Ecto neural progenitor cell (in vitro differentiated cells): ENCODE data around the gene OVOL3.
A peak's percentile ranks its signal among the peaks of the same experiment; 100 is the strongest.
"Not testable (repeated sequence)": the region's sequence is repeated elsewhere in the genome, so short reads cannot be mapped to it uniquely, and the experiment has no call there.

Experiments
- DNase-seq: peaks from one replicate; pipeline ENCODE4 v3.0.0-alpha.2; 2018; ENCODE audit warnings: low spot score

Gene OVOL3

GRCh38 chr19:36110487-36111199 is at the start of gene OVOL3:
TSS of gene OVOL3 (plus strand) at chr19:36111143. CDS start at chr19:36111203, 60 bp downstream.
- peak; percentile 67 for DNase-seq

- DNase-seq = no peak
Observed at GRCh38 chr19:36061367-36061766, 49.6 kb upstream of the OVOL3 start.

GRCh38 chr19:36064826-36065225 is 46.1 kb upstream of the OVOL3 start:
- DNase-seq = no peak

GRCh38 chr19:36067681-36068080 is 43.3 kb upstream of the OVOL3 start:
- no peak for DNase-seq

DNA sequence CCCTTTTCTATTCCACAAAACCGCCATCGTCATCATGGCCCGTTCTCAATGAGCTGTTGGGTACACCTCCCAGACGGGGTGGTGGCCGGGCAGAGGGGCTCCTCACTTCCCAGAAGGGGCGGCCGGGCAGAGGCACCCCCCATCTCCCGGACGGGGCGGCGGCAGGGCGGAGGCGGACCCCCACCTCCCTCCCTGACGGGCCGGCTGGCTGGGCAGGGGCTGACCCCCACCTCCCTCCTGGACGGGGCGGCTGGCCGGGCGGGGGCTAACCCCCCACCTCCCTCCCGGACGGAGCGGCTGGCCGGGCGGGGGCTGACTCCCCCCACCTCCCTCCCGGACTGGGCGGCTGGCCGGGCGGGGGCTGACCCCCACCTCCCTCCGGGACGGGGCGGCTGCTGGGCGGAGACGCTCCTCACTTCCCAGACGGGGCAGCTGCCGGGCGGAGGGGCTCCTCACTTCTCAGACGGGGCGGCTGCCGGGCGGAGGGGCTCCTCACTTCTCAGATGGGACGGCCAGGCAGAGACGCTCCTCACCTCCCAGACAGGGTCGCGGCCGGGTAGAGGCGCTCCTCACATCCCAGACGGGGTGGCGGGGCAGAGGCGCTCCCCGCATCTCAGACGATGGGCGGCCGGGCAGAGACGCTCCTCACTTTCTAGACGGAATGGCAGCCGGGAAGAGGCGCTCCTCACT is 42.0 kb upstream of the OVOL3 start:
- not testable (repeated sequence) for DNase-seq

- no peak for DNase-seq
Observed at GRCh38 chr19:36072081-36072480, 38.9 kb upstream of the OVOL3 start.

- DNase-seq = no peak
Observed at GRCh38 chr19:36073121-36073876, 37.6 kb upstream of the OVOL3 start.

GRCh38 chr19:36079389-36079945 is 31.5 kb upstream of the OVOL3 start:
- DNase-seq = no peak

- DNase-seq = no peak
Observed at GRCh38 chr19:36081385-36081784, 29.6 kb upstream of the OVOL3 start.

GRCh38 chr19:36081894-36082293 is 29.0 kb upstream of the OVOL3 start:
- DNase-seq = no peak

DNA sequence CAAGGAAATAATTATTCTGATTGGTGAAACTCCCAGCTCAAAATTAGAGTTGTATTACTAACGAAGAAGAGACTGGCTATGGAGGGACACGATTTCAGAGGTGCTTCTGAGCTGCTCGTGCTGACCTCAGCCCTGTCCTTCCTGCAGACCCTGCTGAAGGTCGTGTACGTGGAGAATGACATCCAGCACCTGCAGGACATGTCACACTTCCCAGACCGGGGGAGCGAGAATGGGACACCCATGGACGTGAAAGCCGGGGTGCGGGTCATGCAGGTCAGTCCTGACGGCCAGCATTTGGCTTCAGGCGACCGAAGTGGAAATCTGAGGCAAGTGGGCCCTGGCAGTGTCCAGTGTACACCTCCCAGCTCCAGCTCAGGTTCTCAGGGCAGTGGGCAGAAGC is 28.0 kb upstream of the OVOL3 start:
- DNase-seq = no peak

GRCh38 chr19:36084231-36085009 is 26.5 kb upstream of the OVOL3 start:
- DNase-seq = no peak

DNA sequence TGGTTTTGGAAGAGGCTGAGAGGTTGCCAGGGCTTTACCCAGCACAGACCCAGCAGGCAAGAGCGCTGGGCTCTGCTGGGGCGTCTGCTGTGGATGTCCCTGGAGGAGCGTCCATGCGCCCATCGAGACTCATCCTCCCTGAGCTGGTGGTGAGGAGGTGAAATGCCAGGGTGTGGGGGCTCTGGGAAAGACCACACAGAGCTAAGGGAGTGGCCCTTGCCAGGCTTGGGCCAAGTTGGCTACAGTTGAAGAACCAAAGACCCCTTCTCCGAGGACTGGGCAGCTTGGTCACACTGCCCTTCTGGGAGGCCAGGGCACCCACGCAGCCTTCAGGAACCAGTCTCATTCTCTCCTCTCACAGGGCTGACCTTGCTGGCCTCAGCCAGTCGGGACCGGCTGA is 24.6 kb upstream of the OVOL3 start:
- DNase-seq = no peak

GRCh38 chr19:36089847-36090246 is 21.1 kb upstream of the OVOL3 start:
- no peak for DNase-seq

- DNase-seq = no peak
Observed at GRCh38 chr19:36090910-36091695, 19.8 kb upstream of the OVOL3 start.

GRCh38 chr19:36092566-36092965 is 18.4 kb upstream of the OVOL3 start:
- DNase-seq = no peak

- no peak for DNase-seq
Observed at GRCh38 chr19:36093146-36093662, 17.7 kb upstream of the OVOL3 start.

GRCh38 chr19:36093687-36094086 is 17.3 kb upstream of the OVOL3 start:
- DNase-seq = no peak

GRCh38 chr19:36097036-36097435 is 13.9 kb upstream of the OVOL3 start:
- DNase-seq = no peak

- no peak for DNase-seq
Observed at GRCh38 chr19:36099166-36099785, 11.7 kb upstream of the OVOL3 start.
